Liver (tissue), 3 donors: ENCODE measurements around the gene THSD4.

Experiments used
- ATF3 ChIP-seq: IDR thresholded peaks from 2 replicates; pipeline ENCODE4 v1.6.1; 2016; ENCODE audit warnings: antibody characterized with exemption
- GABPA ChIP-seq, 2 donors: IDR thresholded peaks in 1 of 2; conservative IDR thresholded peaks in 1 of 2; 2 replicates each; pipeline ENCODE4 v1.6.1; 2016; ENCODE audit warnings: antibody characterized with exemption in 2 of 2, mild to moderate bottlenecking in 1 of 2, moderate library complexity in 1 of 2
- RAD21 ChIP-seq, 2 donors: IDR thresholded peaks; 2 replicates each; pipeline ENCODE4 v1.6.1; 2016; ENCODE audit warnings: antibody characterized with exemption in 2 of 2, mild to moderate bottlenecking in 2 of 2
- REST ChIP-seq: IDR thresholded peaks from 2 replicates; pipeline ENCODE4 v1.6.1; 2016; ENCODE audit warnings: antibody characterized with exemption, mild to moderate bottlenecking
- RXRA ChIP-seq, 2 donors: IDR thresholded peaks; 2 replicates each; pipeline ENCODE4 v1.6.1; 2017 to 2018; ENCODE audit warnings: antibody characterized with exemption in 2 of 2, mild to moderate bottlenecking in 1 of 2
- SP1 ChIP-seq: IDR thresholded peaks from 2 replicates; pipeline ENCODE4 v1.6.1; 2018; ENCODE audit warnings: antibody characterized with exemption, mild to moderate bottlenecking
- TAF1 ChIP-seq: conservative IDR thresholded peaks from 2 replicates; pipeline ENCODE4 v1.6.1; 2016; ENCODE audit warnings: antibody characterized with exemption, mild to moderate bottlenecking
- TF ChIP-seq, protein P1 (sequence below): fragments of 150-350 bp; IDR thresholded peaks from 2 replicates; pipeline ENCODE4 v1.5.1; 2017; ENCODE audit warnings: improper control_type of control experiment, low read depth, low read length; ENCODE audit not compliant: missing input control
- TF ChIP-seq, protein P2 (sequence below): IDR thresholded peaks from 2 replicates; pipeline ENCODE4 v1.6.1; 2016; ENCODE audit warnings: antibody characterized with exemption
- donor health status: healthy.
- donor health status: healthy.

DNA sequence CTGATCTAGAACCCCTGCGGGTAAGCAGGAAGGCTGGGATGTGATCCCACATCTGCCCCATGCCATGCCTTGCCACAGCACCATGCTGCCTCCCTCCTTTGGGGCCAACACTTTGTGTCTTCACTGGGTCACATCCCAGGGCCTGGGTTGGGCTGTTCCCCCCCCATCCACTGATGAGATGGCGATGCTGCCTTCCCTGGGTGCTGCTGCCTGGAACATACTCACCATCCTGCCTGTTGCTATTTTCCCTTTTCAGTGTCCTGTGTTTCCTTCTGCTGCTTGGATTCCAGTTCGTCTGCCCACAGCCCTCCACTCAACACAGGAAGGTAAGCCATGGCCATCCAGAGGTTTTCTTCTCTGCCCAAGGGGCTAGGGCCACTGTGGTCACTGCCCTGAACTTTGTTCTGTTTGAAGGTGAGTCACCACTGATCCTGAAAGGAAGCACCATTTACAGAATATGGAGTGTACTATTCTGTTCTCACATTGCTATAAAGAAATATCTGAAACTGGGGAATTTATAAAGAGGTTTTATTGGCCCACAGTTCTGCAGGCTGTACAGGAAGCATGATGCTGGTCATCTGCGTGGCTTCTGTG is 39.4 kb downstream of the THSD4 start:
- TF ChIP-seq, protein P1, sequence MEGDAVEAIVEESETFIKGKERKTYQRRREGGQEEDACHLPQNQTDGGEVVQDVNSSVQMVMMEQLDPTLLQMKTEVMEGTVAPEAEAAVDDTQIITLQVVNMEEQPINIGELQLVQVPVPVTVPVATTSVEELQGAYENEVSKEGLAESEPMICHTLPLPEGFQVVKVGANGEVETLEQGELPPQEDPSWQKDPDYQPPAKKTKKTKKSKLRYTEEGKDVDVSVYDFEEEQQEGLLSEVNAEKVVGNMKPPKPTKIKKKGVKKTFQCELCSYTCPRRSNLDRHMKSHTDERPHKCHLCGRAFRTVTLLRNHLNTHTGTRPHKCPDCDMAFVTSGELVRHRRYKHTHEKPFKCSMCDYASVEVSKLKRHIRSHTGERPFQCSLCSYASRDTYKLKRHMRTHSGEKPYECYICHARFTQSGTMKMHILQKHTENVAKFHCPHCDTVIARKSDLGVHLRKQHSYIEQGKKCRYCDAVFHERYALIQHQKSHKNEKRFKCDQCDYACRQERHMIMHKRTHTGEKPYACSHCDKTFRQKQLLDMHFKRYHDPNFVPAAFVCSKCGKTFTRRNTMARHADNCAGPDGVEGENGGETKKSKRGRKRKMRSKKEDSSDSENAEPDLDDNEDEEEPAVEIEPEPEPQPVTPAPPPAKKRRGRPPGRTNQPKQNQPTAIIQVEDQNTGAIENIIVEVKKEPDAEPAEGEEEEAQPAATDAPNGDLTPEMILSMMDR = no peak
- no peak for TF ChIP-seq SP1
- TF ChIP-seq GABPA (IDR thresholded peaks at IDR 0.05 in 1 of 2, conservative IDR thresholded peaks at IDR 0.05 in 1 of 2) = no peak
- no peak for TF ChIP-seq RAD21 (IDR thresholded peaks at IDR 0.05)
- TF ChIP-seq ATF3 = no peak
- no peak for TF ChIP-seq REST
- TF ChIP-seq, protein P2, sequence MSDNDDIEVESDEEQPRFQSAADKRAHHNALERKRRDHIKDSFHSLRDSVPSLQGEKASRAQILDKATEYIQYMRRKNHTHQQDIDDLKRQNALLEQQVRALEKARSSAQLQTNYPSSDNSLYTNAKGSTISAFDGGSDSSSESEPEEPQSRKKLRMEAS = no peak
- no peak for TF ChIP-seq TAF1
- TF ChIP-seq RXRA (IDR thresholded peaks at IDR 0.05) = peak; percentile 9 to 40
